Spleen (tissue), 7 donors: ENCODE measurements around the gene HK2.

Experiments
- POLR2AphosphoS5 ChIP-seq, 3 donors: sonication (generic); formaldehyde crosslinking; IDR thresholded peaks; one replicate each; pipeline ENCODE4 v1.5.1; 2017; ENCODE audit warnings: antibody characterized with exemption in 3 of 3
- TF ChIP-seq, protein P1 (sequence below), 11 experiments: fragments of 200-600 bp in 7 of 11; fragments of 450-650 bp in 4 of 11; sonication (generic) in 4 of 11; IDR thresholded peaks in 8 of 11; conservative IDR thresholded peaks in 3 of 11; 1 replicate in 7 of 11; 2 replicates in 4 of 11; pipeline versions ENCODE4 v1.4.0 to v1.8.0; 2016 to 2021; ENCODE audit warnings: antibody characterized with exemption in 11 of 11, inconsistent platforms in 4 of 11, mild to moderate bottlenecking in 1 of 11
- donor health status: DM: no; HTN: no; CAD: no; lungs with moderate emphysema.
- donor health status: DM: no; HTN: no; CAD: no.
- donor health status: DM: no; HTN: no; CAD: no.

- TF ChIP-seq, protein P1, sequence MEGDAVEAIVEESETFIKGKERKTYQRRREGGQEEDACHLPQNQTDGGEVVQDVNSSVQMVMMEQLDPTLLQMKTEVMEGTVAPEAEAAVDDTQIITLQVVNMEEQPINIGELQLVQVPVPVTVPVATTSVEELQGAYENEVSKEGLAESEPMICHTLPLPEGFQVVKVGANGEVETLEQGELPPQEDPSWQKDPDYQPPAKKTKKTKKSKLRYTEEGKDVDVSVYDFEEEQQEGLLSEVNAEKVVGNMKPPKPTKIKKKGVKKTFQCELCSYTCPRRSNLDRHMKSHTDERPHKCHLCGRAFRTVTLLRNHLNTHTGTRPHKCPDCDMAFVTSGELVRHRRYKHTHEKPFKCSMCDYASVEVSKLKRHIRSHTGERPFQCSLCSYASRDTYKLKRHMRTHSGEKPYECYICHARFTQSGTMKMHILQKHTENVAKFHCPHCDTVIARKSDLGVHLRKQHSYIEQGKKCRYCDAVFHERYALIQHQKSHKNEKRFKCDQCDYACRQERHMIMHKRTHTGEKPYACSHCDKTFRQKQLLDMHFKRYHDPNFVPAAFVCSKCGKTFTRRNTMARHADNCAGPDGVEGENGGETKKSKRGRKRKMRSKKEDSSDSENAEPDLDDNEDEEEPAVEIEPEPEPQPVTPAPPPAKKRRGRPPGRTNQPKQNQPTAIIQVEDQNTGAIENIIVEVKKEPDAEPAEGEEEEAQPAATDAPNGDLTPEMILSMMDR (IDR thresholded peaks at IDR 0.05 in 8 of 11, conservative IDR thresholded peaks at IDR 0.05 in 3 of 11) = no peak
- no peak for TF ChIP-seq POLR2AphosphoS5 (IDR thresholded peaks at IDR 0.05)
Observed at GRCh38 chr2:74883011-74883410, 49.1 kb downstream of the HK2 start.
